MCF 10A (cell line): ENCODE results near the gene PROZ. TPM values are rescaled to one million over a fixed set of nuclear protein-coding genes. Genes with fewer than 3 reads are reported as not detected.

Experiments used
- BruUV-seq: library from RNA; stranded (reverse); fragments of 400-500 nt; replicated peaks from 2 replicates; lab custom pipeline; 2021; lab: Mats Ljungman, UMichigan
- CTCF ChIA-PET: fragments of 300-600 bp; sonication (Branson Sonifier 250); formaldehyde crosslinking; extraction: SDS; loops from one replicate; lab custom pipeline; 2021; ENCODE audit warnings: antibody characterized with exemption, inconsistent platforms; lab: Yijun Ruan, JAX
- POLR2A ChIA-PET: fragments of 300-600, 350-650 bp; sonication (Branson Sonifier 250); formaldehyde crosslinking; extraction: SDS; loops from one replicate; lab custom pipeline; 2020; ENCODE audit warnings: antibody characterized with exemption, inconsistent platforms; lab: Yijun Ruan, JAX
- DNase-seq: peaks from one replicate; pipeline ENCODE4 v3.0.0-alpha.2; 2018; ENCODE audit not compliant: unreplicated experiment
- H3K27ac Mint-ChIP-seq: one replicate; pipeline ENCODE4 v1.8.0; 2022; ENCODE audit warnings: mild to moderate bottlenecking, low read depth, mixed read lengths; ENCODE audit not compliant: unreplicated experiment
- H3K27me3 Mint-ChIP-seq: one replicate; pipeline ENCODE4 v1.8.0; 2022; ENCODE audit warnings: mixed read lengths; ENCODE audit not compliant: insufficient read depth, unreplicated experiment
- H3K36me3 Mint-ChIP-seq: one replicate; pipeline ENCODE4 v1.8.0; 2022; ENCODE audit warnings: mild to moderate bottlenecking, moderate library complexity, mixed read lengths; ENCODE audit not compliant: insufficient read depth, unreplicated experiment
- H3K4me1 Mint-ChIP-seq: one replicate; pipeline ENCODE4 v1.8.0; 2022; ENCODE audit warnings: mixed read lengths; ENCODE audit not compliant: insufficient read depth, unreplicated experiment
- H3K4me3 Mint-ChIP-seq: one replicate; pipeline ENCODE4 v1.8.0; 2022; ENCODE audit warnings: mild to moderate bottlenecking, moderate library complexity, mixed read lengths; ENCODE audit not compliant: unreplicated experiment
- H3K9me3 Mint-ChIP-seq: one replicate; pipeline ENCODE4 v1.8.0; 2022; ENCODE audit warnings: mixed read lengths; ENCODE audit not compliant: unreplicated experiment
- intact Hi-C: fragments of 100-400 bp; cut with micrococcal nuclease; formaldehyde crosslinking; loops from 2 replicates; pipeline ENCODE4 v1.14.1; 2022
- total RNA-seq: library from RNA; stranded (reverse); gene quantifications from 2 replicates; pipeline ENCODE4 v1.2.3, GENCODE V29; 2022
- TF ChIP-seq, protein P1 (sequence below): fragments of 200-600 bp; IDR thresholded peaks from one replicate; pipeline ENCODE4 v1.8.0; 2022; ENCODE audit warnings: antibody characterized with exemption, mild to moderate bottlenecking; ENCODE audit not compliant: unreplicated experiment

The PROZ gene
- total RNA-seq, 1 experiment from 2014 or later, result not detected

DNA sequence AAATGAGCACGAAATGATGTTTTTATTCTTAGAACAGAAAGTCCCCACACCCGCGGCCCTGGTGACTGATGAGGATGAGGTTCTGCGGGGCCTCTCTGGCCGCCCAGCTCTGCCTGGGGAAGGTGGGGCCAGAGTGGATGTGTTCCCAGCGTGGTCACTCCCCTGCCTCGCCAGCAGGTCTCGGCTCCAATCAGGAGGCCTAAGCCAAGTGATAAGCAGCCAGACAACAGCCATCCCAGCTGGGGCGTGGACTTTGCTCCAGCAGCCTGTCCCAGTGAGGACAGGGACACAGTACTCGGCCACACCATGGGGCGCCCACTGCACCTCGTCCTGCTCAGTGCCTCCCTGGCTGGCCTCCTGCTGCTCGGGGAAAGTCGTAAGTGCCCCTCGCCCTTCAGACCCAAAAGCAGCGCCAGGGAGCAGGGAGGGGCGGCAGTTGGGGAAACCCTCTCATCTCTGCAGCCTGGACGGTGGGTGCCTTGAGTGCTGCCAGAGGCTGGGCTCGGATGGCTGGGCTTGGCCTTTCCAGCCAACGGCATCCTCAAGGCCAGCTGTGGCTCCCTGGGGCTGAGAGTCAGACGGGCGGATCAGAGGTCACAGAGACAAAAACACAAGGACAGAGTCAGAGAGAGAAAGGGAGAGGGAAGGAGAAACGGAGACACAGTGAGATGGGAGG, 35.8 kb upstream of the PROZ start, which contains the start of gene F10:
Gene F10, plus strand, starts transcription at position 250 of the 676 bp plus-strand sequence. Its CDS starts 57 bp downstream, at position 307.
- Mint-ChIP-seq H3K36me3 (peaks cover 6% of the 10 kb centered on the region), H3K4me1 (no peaks in the 10 kb centered on the region), H3K27ac (no peak within 1 kb of the TSS), H3K27me3 (peaks cover 18% of the 10 kb centered on the region), H3K4me3 (no peak within 1 kb of the TSS), H3K9me3 (no peaks in the 10 kb centered on the region)
- no TSS peak for BruUV-seq
- ChIA-PET CTCF (no interaction called here), POLR2A (no interaction called here)
- DNase-seq, result no peak
- intact Hi-C loops, result no loop called here
- TF ChIP-seq, protein P1, sequence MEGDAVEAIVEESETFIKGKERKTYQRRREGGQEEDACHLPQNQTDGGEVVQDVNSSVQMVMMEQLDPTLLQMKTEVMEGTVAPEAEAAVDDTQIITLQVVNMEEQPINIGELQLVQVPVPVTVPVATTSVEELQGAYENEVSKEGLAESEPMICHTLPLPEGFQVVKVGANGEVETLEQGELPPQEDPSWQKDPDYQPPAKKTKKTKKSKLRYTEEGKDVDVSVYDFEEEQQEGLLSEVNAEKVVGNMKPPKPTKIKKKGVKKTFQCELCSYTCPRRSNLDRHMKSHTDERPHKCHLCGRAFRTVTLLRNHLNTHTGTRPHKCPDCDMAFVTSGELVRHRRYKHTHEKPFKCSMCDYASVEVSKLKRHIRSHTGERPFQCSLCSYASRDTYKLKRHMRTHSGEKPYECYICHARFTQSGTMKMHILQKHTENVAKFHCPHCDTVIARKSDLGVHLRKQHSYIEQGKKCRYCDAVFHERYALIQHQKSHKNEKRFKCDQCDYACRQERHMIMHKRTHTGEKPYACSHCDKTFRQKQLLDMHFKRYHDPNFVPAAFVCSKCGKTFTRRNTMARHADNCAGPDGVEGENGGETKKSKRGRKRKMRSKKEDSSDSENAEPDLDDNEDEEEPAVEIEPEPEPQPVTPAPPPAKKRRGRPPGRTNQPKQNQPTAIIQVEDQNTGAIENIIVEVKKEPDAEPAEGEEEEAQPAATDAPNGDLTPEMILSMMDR, result no peak

DNA sequence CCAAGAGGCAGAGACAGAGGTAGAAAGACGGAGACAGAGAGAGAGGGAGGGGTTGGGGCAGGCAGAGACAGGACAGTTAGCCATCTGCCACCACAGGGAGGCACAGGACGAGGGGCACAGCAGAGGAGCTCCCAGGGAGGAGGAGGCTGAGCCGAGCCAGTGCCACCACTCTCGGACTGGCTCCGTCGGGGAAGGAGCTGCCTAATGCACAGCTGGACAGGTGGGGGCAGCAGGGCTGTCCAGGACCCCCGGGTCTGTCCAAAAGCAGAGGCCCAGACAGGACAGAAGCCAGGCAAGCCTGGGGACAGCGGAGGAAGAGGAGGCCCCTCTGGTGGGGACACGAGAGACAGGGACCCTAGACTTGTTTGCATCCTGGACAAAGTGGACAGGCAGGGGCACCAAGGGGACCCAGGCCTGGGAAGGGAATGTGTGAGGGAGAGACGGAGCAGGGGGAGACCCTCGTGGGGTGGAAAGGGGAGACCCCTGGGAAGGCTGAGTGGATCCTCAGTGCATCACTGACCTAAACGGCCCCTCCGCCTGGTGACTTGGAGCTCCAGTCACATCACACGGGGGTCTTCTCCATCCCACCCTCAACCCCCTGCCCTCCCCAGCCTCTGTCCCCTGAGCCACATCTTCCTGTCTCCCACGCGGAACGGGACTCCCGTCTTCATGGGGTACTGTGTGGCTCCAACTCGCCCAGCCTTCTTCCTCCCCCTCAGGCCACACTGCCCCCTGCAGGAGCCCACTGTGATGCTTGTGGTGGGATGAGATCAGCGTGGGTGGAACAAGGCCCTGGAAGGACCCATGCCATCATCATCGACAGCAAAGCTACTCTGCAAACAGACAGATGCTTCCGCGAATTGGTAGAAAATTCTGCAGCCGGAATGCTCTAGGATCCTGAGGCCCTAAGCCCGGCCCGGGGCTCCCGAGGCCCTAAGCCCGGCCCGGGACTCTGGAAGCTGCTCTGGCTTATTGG, 34.9 kb upstream of the PROZ start:
- DNase-seq, result no peak
- ChIA-PET CTCF (no interaction called here), POLR2A (no interaction called here)
- Mint-ChIP-seq H3K4me3 (no peak overlapping the region), H3K4me1 (no peaks in the 10 kb centered on the region), H3K9me3 (no peaks in the 10 kb centered on the region), H3K27me3 (peaks cover 26% of the 10 kb centered on the region), H3K27ac (no peak overlapping the region), H3K36me3 (peaks cover 6% of the 10 kb centered on the region)
- no TSS peak for BruUV-seq
- TF ChIP-seq, protein P1, result no peak
- intact Hi-C loops, result no loop called here

DNA sequence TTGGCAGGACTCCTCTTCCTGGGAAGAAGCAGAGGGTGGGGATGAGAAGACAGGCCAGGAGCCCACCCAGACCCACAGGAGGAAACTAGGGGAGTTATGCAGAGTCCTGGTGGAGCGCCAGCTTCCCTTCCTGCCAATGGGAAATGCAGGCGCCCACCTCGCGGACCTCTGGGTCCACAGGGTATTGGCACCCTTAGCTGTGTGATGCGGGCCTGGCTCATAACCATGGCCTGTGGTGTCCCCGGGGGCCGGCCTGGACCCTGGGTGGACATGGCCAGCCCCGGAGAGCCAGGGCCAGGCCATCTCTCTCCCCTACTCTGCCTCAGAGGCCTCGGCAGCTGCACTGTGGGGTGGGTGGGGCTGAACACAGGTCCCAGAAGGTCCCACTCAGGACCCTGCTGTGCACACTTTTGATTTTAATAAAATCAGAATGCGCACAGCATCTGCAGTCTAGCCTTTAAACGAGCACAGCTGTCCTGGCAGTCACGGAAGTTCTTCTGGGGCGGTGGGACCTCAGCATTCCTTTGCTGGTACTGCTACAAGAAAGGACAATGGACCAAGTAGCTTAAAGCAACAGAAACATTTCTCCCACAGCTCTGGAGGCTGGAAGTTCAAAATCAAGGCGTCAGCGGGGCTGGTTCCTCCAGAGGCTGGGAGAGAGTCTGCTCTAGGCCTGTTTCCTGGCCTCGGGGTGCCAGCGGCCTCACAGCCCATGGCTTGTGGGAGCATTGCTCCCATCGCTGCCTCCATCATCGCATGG, 34.1 kb upstream of the PROZ start:
- Mint-ChIP-seq H3K27ac (no peak overlapping the region), H3K36me3 (peaks cover 6% of the 10 kb centered on the region), H3K9me3 (no peaks in the 10 kb centered on the region), H3K4me3 (no peak overlapping the region), H3K27me3 (peaks cover 27% of the 10 kb centered on the region), H3K4me1 (no peaks in the 10 kb centered on the region)
- intact Hi-C loops, result no loop called here
- DNase-seq, result no peak
- BruUV-seq, result no TSS peak
- CTCF ChIA-PET, result no interaction called here
- POLR2A ChIA-PET, result no interaction called here
- TF ChIP-seq, protein P1, result no peak
